Spleen (tissue), 7 donors: ENCODE data around the gene ADAMTS12.

Experiments
- POLR2AphosphoS5 ChIP-seq, 3 donors: sonication (generic); formaldehyde crosslinking; IDR thresholded peaks; one replicate each; pipeline ENCODE4 v1.5.1; 2017; ENCODE audit warnings: antibody characterized with exemption in 3 of 3
- TF ChIP-seq, protein P1 (sequence below), 11 experiments: fragments of 200-600 bp in 7 of 11; fragments of 450-650 bp in 4 of 11; sonication (generic) in 4 of 11; IDR thresholded peaks in 8 of 11; conservative IDR thresholded peaks in 3 of 11; 1 replicate in 7 of 11; 2 replicates in 4 of 11; pipeline versions ENCODE4 v1.4.0 to v1.8.0; 2016 to 2021; ENCODE audit warnings: antibody characterized with exemption in 11 of 11, inconsistent platforms in 4 of 11, mild to moderate bottlenecking in 1 of 11
- donor health status: DM: no; HTN: no; CAD: no; lungs with moderate emphysema.
- donor health status: DM: no; HTN: no; CAD: no.
- donor health status: DM: no; HTN: no; CAD: no.

DNA sequence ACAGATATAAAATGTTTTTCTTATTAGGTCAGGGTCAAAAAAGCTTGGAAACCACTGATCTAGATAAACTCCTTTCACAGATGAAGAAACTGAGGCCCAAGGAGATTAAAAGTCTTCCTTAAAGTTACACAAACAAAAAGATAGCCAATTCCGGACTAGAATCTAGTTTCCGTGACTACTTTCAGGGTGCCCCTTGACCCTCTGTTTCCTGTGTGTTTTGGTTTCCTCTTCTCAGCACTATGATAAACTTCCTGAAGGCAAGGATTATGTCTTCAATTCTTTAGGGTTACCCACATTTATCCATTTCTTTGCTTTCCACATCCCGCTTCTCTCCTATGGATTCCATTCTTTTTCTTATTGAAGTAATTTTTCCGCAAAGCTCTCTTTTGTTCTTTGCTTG lies 83.1 kb downstream of the ADAMTS12 start:
- TF ChIP-seq, protein P1, sequence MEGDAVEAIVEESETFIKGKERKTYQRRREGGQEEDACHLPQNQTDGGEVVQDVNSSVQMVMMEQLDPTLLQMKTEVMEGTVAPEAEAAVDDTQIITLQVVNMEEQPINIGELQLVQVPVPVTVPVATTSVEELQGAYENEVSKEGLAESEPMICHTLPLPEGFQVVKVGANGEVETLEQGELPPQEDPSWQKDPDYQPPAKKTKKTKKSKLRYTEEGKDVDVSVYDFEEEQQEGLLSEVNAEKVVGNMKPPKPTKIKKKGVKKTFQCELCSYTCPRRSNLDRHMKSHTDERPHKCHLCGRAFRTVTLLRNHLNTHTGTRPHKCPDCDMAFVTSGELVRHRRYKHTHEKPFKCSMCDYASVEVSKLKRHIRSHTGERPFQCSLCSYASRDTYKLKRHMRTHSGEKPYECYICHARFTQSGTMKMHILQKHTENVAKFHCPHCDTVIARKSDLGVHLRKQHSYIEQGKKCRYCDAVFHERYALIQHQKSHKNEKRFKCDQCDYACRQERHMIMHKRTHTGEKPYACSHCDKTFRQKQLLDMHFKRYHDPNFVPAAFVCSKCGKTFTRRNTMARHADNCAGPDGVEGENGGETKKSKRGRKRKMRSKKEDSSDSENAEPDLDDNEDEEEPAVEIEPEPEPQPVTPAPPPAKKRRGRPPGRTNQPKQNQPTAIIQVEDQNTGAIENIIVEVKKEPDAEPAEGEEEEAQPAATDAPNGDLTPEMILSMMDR (IDR thresholded peaks at IDR 0.05 in 8 of 11, conservative IDR thresholded peaks at IDR 0.05 in 3 of 11) = no peak
- no peak for TF ChIP-seq POLR2AphosphoS5 (IDR thresholded peaks at IDR 0.05)
